Measurements from ENCODE around the gene CLIC5. TPM values are rescaled to one million over a fixed set of nuclear protein-coding genes. Genes with fewer than 3 reads are reported as not detected.

The CLIC5 gene
- total RNA-seq, 1 donor from 2014 or later = 0.35 TPM

DNA sequence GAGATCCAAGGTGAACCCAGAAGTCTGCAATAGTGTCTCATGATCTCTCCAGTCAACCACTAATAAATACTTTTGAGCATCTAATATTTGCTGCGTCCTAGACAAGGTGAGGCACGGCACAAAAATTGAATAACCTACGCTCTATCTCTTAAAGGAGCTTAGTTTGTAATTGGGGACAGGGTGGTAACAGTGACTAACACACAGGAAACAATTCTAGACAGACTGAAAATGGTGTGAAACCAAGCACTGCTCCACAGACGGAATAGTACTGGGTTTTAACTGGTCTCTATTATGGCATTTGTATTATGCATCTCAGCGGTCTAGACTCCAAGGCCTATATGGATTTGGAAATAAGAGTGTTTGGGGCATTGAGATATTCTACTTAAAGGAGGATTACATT is 120.1 kb downstream of the CLIC5 start:
- no peak for DNase-seq (ENCODE audit: low read depth)

DNA sequence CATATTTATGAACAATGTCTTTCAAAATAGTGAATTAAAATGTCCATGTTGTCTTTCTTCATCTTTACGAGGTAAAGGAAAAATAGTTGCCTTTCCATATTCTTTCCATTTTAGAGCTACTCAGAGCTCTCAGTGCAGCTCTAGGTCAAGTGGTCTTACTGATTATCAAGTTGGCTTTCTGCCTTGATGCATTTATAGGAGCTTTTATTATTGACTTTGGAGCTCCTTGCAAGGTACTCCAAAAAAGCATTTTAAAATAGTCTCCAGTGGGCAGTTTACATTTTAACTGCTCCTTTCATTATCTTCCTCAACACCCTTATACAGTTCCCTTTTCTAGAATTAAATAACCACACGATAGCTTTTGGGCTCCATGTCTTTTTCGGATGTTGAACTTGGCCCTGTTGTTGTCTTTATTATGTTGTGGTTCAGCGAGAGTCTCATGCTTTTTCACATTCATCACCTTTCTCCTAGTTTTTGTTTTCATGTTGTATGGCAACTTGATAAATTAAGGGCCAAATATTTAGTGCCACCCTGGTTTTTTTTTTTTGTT is 122.9 kb downstream of the CLIC5 start:
- DNase-seq (ENCODE audit: low read depth) = no peak

- DNase-seq (ENCODE audit: low read depth) = no peak
These were observed 123.5 kb downstream of the CLIC5 start for GRCh38 chr6:45892196-45892595.

DNA sequence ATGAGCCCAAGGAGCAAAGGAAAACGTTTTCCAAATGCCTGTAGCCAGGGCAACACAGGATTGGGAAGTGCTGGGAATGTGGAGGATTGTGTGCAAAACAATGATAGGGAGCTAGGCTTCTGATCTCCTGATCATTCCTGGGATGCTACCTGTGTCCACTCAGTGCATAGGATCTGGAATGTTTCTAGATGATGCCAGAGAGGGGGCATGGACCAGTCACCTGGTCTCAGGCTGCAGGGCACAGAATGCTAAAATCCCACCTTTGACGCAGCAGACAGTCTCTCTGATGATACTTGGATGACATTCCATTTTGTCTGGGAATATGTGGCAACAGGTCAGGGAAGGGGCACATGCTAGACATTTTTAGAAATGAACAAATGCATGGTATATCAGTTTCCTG is 128.9 kb downstream of the CLIC5 start:
- no peak for DNase-seq (ENCODE audit: low read depth)

- no peak for DNase-seq (ENCODE audit: low read depth)
These were observed 131.3 kb downstream of the CLIC5 start for GRCh38 chr6:45884336-45884735.

DNA sequence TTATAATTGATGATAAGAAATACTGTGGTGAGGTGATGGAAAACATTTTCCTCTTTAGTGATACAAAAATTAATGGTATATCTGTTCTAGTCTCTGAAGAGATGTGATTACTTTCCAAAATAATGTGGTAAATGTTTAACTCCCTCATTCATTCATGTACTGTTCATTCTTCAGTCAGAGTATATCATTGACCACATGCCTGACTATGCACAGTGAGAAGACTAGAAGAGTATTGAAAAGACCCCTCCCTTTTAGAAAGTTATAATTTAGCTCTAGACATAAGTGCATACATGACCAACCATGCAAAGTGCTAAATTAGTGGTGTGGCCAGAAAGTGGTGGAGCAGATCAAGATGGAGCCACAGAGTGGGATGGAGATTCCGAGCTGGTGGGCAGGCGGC is 133.0 kb downstream of the CLIC5 start:
- peak; percentile 54 for DNase-seq (ENCODE audit: low read depth)

DNA sequence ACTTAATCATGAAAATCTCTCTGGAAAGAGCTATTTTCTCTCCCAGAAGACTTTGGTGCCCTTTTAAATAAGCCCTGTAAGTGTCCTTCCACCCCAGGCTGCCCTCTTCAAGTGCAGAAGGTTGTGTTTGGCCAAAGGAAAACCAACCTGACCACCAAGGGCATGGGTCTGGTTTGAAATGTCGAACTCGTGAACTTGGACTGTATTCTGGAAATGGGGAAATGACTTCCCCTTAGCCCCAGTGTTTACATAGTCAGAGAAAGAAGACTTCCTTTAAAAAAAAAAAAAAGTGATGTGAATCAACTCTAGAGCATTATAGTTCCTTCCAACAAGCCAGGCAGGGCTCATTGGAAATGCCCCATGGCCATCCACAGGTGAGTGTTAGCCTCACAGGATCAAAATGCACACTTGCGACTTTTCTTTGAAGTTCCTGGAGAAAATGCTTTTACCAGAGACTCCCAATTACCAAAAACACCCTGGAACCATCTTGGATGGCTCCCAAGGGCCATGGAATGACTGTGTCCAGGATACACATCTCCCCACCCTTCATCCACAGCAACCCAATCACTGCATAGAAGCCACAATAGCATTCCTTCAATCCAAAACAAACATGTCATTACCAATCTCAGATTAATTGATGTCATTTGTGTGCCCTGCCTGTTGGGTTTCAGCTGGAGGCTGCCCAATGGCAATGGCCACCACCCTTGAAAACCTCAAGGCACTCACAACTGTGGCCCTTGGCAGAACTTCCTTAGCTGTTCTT is 133.8 kb downstream of the CLIC5 start:
- peak; percentile 10 for DNase-seq (ENCODE audit: low read depth)

- no peak for DNase-seq (ENCODE audit: low read depth)
These were observed 135.0 kb downstream of the CLIC5 start for GRCh38 chr6:45880676-45881075.

DNA sequence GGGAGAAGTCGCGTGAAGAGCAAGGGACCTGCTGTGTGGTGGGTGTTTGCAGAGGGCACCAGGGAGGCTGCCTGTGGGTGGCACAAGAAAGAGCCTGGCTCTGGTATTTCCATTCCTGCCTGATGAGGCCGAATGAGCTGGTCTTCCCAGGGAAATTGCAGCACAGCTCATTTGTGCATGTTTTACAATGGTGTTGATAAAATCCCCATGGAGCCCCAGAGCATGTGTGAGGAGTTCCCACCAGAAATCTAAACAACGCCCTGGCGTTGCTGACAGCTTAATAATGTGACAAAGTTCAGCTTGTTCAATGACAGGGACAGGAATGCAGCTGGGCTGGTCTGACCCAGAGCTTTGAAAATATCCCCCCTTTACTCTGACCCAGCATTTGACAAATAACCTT is 135.5 kb downstream of the CLIC5 start:
- DNase-seq (ENCODE audit: low read depth) = peak; percentile 2

DNA sequence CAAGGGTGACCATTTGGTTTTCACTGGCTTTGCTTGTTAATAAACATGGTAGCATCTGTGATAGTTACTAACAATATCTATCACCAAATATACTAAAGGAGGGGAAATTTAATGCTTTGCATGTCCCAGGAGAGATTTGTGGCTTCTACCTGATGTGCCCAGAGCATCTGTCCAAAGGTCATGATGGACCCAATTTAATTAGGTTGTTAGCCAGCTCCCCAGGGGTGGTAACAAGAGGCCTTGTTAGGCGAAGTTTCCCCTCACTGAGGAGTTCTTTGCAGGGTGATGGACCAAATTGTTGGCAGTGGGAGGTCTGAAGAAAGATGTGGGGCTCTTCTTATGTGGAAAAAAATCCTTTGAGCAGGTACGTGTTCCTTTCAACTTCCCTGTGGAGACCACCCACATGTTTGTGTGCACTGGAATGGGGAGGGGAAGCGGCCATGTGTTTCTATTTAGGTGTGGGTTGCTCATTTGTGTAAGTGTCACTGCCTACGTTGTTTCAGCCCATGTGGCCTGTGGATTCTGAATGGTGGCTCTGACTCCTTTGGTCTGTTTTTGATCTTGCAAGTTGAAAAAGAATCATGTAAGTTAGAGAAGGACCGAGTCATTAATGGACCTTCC is 137.6 kb downstream of the CLIC5 start:
- DNase-seq (ENCODE audit: low read depth) = no peak

DNA sequence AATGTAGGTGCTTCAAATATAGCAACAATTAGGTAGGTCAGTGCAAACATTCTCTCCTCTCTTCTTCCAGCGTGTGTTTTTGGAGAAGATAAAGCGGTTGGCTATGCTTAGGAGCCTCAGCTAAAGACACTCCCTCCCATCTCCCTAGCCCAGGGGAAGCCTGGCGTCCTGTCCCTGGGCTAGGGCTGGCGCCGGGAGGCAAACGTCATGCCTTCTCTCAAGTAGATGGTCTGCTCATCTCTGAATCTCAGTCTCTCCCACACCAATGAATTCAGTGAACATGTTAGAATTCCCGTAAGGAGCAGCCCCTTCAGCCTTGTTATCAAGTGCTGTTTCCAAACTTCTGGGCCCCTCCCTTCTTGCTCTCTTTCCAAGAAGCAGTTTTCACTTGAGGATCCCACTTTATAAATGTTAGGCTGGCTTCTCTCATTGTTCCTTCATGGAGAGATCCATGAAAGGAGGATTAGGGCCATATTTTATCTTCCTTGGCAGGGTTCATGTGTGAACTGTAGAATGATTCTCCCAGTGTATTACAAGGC is 142.8 kb downstream of the CLIC5 start:
- DNase-seq (ENCODE audit: low read depth) = no peak

DNA sequence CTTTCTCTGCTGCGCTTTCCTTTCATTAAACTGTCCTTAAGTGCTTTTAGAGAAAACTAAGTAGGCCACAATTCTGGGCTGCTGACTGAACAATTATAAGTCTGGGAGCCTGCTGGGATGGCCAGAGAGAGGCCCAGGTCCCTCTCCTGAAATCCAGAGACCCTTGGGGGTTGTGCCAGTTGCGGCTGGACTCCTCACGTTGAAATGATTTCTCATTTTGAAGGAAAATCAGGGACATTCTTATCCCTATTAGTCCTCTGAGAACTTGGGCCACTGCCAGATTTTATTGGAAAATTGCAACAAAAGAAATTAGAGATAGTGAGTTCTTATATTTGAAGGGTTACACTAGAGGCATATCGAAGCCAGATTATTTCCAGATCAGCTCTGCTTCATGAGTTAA is 145.1 kb downstream of the CLIC5 start:
- DNase-seq (ENCODE audit: low read depth) = no peak

DNA sequence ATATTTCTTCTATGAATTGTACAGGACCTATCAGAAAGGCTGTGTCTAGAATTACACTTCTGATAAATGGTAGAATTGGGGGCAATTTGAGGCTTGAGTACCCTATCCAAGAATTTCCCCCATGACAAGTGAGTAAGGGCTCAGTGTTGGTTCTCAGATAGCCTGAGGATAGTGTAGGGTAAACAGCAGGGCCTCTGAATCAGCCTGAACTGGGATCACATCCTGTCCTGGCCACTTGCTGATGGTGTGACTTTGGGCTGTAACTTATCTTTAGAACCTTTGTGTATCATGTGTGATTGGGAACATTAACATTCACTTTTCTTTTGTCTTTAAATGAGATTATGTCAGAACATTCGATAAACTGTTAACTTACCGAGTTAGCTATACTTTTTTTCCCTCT is 151.0 kb downstream of the CLIC5 start:
- DNase-seq (ENCODE audit: low read depth) = peak; percentile 11

- no peak for DNase-seq (ENCODE audit: low read depth)
These were observed 157.0 kb downstream of the CLIC5 start for GRCh38 chr6:45858691-45859090.

GRCh38 chr6:45857827-45858226 is 157.8 kb downstream of the CLIC5 start:
- DNase-seq (ENCODE audit: low read depth) = no peak

DNA sequence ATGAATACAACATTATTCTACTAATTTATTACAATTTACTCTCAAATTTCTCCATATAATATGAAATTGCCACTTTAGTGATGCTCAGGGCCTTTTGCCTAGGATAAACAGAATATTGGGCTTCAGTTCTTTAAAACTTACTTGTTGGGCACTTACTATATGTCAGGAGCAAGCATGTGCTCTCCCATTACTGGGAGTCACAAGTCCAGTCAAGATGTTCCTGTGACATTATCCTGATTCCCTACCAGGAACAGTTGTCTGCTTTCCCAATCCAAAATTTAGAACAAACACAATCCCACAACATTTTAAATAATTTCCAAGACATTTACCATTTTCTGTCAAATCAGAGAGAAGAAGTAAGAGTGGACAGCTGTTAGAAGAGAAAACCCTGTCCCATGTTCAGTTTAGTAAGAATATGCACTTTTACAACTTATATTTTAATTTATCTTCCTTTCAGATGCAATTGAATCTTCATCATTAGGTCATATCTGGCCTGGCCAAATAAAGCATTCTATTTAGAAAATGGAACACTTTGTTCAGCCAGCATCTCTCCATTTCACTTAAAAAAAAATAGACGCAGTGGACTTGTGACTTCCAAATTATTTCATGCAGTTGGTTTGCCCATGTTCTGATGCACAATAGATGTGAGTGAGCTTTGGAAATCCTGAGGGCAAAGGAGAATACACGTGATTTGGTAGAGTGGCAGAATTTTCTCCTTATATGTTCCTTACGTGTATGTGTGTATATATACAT is 159.8 kb downstream of the CLIC5 start:
- DNase-seq (ENCODE audit: low read depth) = no peak

- no peak for DNase-seq (ENCODE audit: low read depth)
These were observed 161.4 kb downstream of the CLIC5 start for GRCh38 chr6:45854149-45854742.

DNA sequence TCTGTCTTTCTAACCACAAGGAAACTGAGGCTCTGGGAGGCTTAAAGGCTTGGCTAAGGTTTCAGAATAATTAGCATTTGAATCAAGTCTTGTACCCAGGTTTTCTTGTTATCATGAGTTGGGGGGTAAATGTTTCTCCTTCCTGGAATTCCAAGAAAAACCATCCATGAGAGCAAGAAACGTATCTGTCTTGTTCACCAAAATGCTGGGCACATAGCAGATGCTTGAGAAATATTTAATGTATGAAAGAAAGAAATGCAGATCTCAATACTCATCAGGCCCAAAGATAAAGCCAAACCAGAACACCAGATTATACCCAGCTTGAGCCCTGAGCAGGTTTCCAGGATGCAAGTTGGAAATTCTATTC is 164.6 kb downstream of the CLIC5 start:
- DNase-seq (ENCODE audit: low read depth) = no peak

DNA sequence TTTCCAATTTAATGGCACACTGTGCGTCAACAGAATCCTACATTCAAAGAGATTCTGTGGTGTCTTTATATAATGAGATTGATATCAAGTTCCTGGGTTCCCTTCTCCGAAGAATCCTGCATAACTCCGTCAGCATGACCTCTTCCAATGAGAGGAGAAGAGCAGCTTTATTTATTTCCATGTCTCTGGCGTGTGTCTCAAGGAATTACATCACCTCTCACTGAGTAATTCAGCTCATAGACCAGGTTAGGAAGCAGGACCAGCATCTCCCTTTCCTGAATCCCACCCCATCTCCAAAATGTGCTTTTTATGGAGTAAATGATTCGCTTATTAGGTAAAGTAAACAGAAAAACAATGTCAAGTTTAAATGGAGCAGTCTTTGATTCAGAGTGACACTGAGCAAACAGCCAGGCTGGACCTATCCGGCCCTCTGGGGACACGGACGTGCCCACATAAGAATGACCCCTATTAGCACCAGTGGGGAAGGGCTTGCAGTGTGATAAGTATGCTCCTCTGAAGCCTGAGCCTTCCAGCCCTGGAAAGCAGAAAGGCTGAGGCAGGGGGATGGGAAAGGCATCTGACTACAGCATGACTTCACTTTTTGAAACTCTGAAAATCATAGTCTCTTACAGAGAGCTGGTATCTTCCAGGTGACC is 165.2 kb downstream of the CLIC5 start:
- DNase-seq (ENCODE audit: low read depth) = no peak

GRCh38 chr6:45845567-45845966 is 170.1 kb downstream of the CLIC5 start:
- DNase-seq (ENCODE audit: low read depth) = peak; percentile 25

- DNase-seq (ENCODE audit: low read depth) = no peak
These were observed 170.7 kb downstream of the CLIC5 start for GRCh38 chr6:45844986-45845385.

Measured in renal cortical epithelial cell (primary cell).